SK-N-SH treated with all-trans-retinoic acid at 6 μM for 48 hours (cell line): ENCODE data around the gene SPATS2.

ENCODE experiments used
- CREB5 ChIP-seq: fragments of 250-450 bp; sonication (Bioruptor Pico); IDR thresholded peaks from 2 replicates; pipeline ENCODE4 v1.5.1; 2020; ENCODE audit warnings: low read depth, mild to moderate bottlenecking, moderate library complexity
- PATZ1 ChIP-seq: fragments of 250-450 bp; sonication (Bioruptor Pico); IDR thresholded peaks from 2 replicates; pipeline ENCODE4 v1.8.0; 2020; ENCODE audit warnings: mild to moderate bottlenecking, moderate library complexity, borderline replicate concordance
- POU6F1 ChIP-seq: fragments of 250-450 bp; sonication (Bioruptor Pico); IDR thresholded peaks from 2 replicates; pipeline ENCODE4 v1.8.0; 2021; ENCODE audit warnings: low read depth, mild to moderate bottlenecking, moderate library complexity, borderline replicate concordance
- SNAI2 ChIP-seq: fragments of 250-450 bp; sonication (Bioruptor Pico); IDR thresholded peaks from 2 replicates; pipeline ENCODE4 v1.5.0; 2020; ENCODE audit warnings: mild to moderate bottlenecking, moderate library complexity
- ZFP3 ChIP-seq: fragments of 250-450 bp; sonication (Bioruptor Pico); IDR thresholded peaks from 2 replicates; pipeline ENCODE4 v1.5.0; 2020; ENCODE audit warnings: mild to moderate bottlenecking, moderate library complexity
- ZNF565 ChIP-seq: fragments of 450-650 bp; formaldehyde crosslinking; conservative IDR thresholded peaks from 2 replicates; pipeline ENCODE4 v1.5.0; 2020; ENCODE audit warnings: low read depth, mild to moderate bottlenecking, moderate library complexity

- no peak for TF ChIP-seq PATZ1 (CRISPR knock-in tag)
- no peak for TF ChIP-seq POU6F1
- no peak for TF ChIP-seq ZFP3
- TF ChIP-seq SNAI2 (CRISPR knock-in tag), result no peak
- TF ChIP-seq ZNF565 (CRISPR knock-in tag), result no peak
- no peak for TF ChIP-seq CREB5 (CRISPR knock-in tag)
Observed at GRCh38 chr12:49521389-49521788, 154.1 kb downstream of the SPATS2 start.
